Lung (tissue), 12 donors: ENCODE results near the gene TOX2. TPM values are rescaled to one million over a fixed set of nuclear protein-coding genes. Genes with fewer than 3 reads are reported as not detected.

Source experiments
- ATAC-seq: fragments of 200-7000 bp; cut with Tn5 transposase; one replicate; pipeline ENCODE4 v1.9.1; 2020; ENCODE audit warnings: moderate number of reproducible peaks; ENCODE audit not compliant: insufficient read depth, low FRiP score
- DNase-seq, 3 donors: peaks; one replicate each; pipeline ENCODE4 v3.0.0-alpha.2; 2013 to 2017
- H3K27ac ChIP-seq, 2 donors: one replicate each; pipeline ENCODE4 v1.5.1; 2013; ENCODE audit warnings: mild to moderate bottlenecking in 2 of 2, moderate library complexity in 2 of 2, control low read depth in 1 of 2, inconsistent platforms in 1 of 2, low read depth in 1 of 2, low read length in 1 of 2
- H3K27me3 ChIP-seq, 3 donors: one replicate each; pipeline ENCODE4 v1.5.1; 2013; ENCODE audit warnings: low read length in 2 of 3; ENCODE audit not compliant: control insufficient read depth in 3 of 3, insufficient read depth in 3 of 3
- H3K36me3 ChIP-seq, 4 donors: one replicate each; pipeline ENCODE4 v1.5.1; 2013; ENCODE audit warnings: low read length in 4 of 4, mild to moderate bottlenecking in 1 of 4, moderate library complexity in 1 of 4; ENCODE audit not compliant: control insufficient read depth in 4 of 4, insufficient read depth in 4 of 4
- H3K4me1 ChIP-seq, 5 donors: one replicate each; pipeline ENCODE4 v1.5.1; 2013; ENCODE audit warnings: low read length in 5 of 5, mild to moderate bottlenecking in 2 of 5, moderate library complexity in 1 of 5; ENCODE audit not compliant: control insufficient read depth in 5 of 5, insufficient read depth in 5 of 5
- H3K4me3 ChIP-seq: one replicate; pipeline ENCODE4 v1.5.1; 2013; ENCODE audit warnings: mild to moderate bottlenecking, control low read depth, moderate library complexity
- H3K9ac ChIP-seq, 2 donors: one replicate each; pipeline ENCODE4 v1.5.1; 2013; ENCODE audit warnings: low read length in 2 of 2, control low read depth in 1 of 2; ENCODE audit not compliant: insufficient read depth in 1 of 2
- H3K9me3 ChIP-seq, 4 donors: one replicate each; pipeline ENCODE4 v1.5.1; 2013; ENCODE audit warnings: low read length in 3 of 4, mild to moderate bottlenecking in 1 of 4, moderate library complexity in 1 of 4; ENCODE audit not compliant: control insufficient read depth in 4 of 4, insufficient read depth in 3 of 4
- CTCF ChIP-seq: IDR thresholded peaks from 2 replicates; pipeline ENCODE4 v1.5.1; 2012; ENCODE audit warnings: mild to moderate bottlenecking; ENCODE audit errors: control extremely low read depth, extremely low read depth
- WGBS, 2 donors: extraction: QIAGEN DNeasy Blood & Tissue Kit; methylation state at CpG; one replicate each; pipeline ENCODE4 v1.1.7; 2013; 5-methylcytosine and 5-hydroxymethylcytosine counted together
- polyA plus RNA-seq, 2 donors: library from polyadenylated mRNA; stranded (reverse); fragments of 200-250 nt; gene quantifications; one replicate each; pipeline ENCODE4 v1.2.1, GENCODE V29; 2013
- total RNA-seq, 2 donors: library from RNA; depleted of rRNA in 1 of 2; stranded (reverse); fragments of >200 nt in 1 of 2; gene quantifications; one replicate each; pipeline ENCODE4 v1.2.1, GENCODE V29; 2014 to 2021
- donor health status: control.
- donor health status: control.
- donor health status: Bipolar disorder and iron deficiency.
- donor health status: healthy.
- donor health status: DM: yes; HTN: yes; CAD: no.

Gene TOX2
- total and polyA plus RNA-seq, 4 donors = 12.0 to 25.5 (median 16.6) TPM

- ATAC-seq = no peak
- H3K27ac ChIP-seq = no peak overlapping the region
These were observed 11.1 kb downstream of the TOX2 start for GRCh38 chr20:43925801-43926200.

GRCh38 chr20:43926287-43927050 is 11.8 kb downstream of the TOX2 start:
- Histone ChIP-seq H3K4me3 (no peak overlapping the region), H3K27me3 (no peaks in the 10 kb centered on the region), H3K4me1 (peaks cover 0 to 44% (median 8%) of the 10 kb centered on the region in 5 donors), H3K9me3 (no peaks in the 10 kb centered on the region), H3K27ac (no peak overlapping the region), H3K9ac (no peak overlapping the region), H3K36me3 (no peaks in the 10 kb centered on the region)
- TF ChIP-seq CTCF = no peak
- peak; percentile 44 to 78 (median 60) for DNase-seq
- ATAC-seq = no peak
- WGBS, 2 donors = 69 to 72% methylated on average over 10 of the region's 10 CpGs

More at GRCh38 chr20:43925801-43926200, 11.1 kb downstream of the TOX2 start:
- no peaks in the 10 kb centered on the region for H3K9me3 ChIP-seq
- no peak overlapping the region for H3K9ac ChIP-seq
- no peak for TF ChIP-seq CTCF
- peaks cover 0 to 44% (median 8%) of the 10 kb centered on the region in 5 donors for H3K4me1 ChIP-seq
- no peaks in the 10 kb centered on the region for H3K27me3 ChIP-seq
- no peaks in the 10 kb centered on the region for H3K36me3 ChIP-seq
- DNase-seq = peak; percentile 86 to 93 (median 91)
- 32 to 40% methylated on average over 5 of the region's 5 CpGs for WGBS, 2 donors
- no peak overlapping the region for H3K4me3 ChIP-seq

- no peak for TF ChIP-seq CTCF
- no peak for DNase-seq
- no peak overlapping the region for H3K4me3 ChIP-seq
- H3K9me3 ChIP-seq = no peaks in the 10 kb centered on the region
- H3K36me3 ChIP-seq = no peaks in the 10 kb centered on the region
- no peak for ATAC-seq
- peaks cover 0 to 32% (median 12%) of the 10 kb centered on the region in 5 donors for H3K4me1 ChIP-seq
- H3K27me3 ChIP-seq = no peaks in the 10 kb centered on the region
- H3K9ac ChIP-seq = no peak overlapping the region
- no peak overlapping the region for H3K27ac ChIP-seq
- WGBS, 2 donors = 94 to 96% methylated on average over 2 of the region's 2 CpGs
These were observed 17.3 kb downstream of the TOX2 start for GRCh38 chr20:43931976-43932375.
